Neural cell (in vitro differentiated cells): ENCODE results near the gene COL19A1.
"Not testable (repeated sequence)": the region's sequence is repeated elsewhere in the genome, so short reads cannot be mapped to it uniquely, and the experiment has no call there.

ENCODE experiments used
- CTCF ChIP-seq: fragments of 450-650 bp; IDR thresholded peaks from 2 replicates; pipeline ENCODE4 v1.5.1; 2014; ENCODE audit warnings: antibody characterized with exemption, mild to moderate bottlenecking, moderate library complexity; ENCODE audit not compliant: poor library complexity, severe bottlenecking
- EP300 ChIP-seq: fragments of 450-650 bp; conservative IDR thresholded peaks from 2 replicates; pipeline ENCODE4 v1.6.1; 2014; ENCODE audit warnings: antibody characterized with exemption, mild to moderate bottlenecking, moderate library complexity; ENCODE audit not compliant: poor library complexity, severe bottlenecking
- POLR2AphosphoS5 ChIP-seq: IDR thresholded peaks from 2 replicates; pipeline ENCODE4 v1.6.1; 2012
- SMC3 ChIP-seq: fragments of 450-650 bp; conservative IDR thresholded peaks from 2 replicates; pipeline ENCODE4 v1.6.1; 2014; ENCODE audit warnings: antibody characterized with exemption, mild to moderate bottlenecking, moderate library complexity; ENCODE audit not compliant: poor library complexity

GRCh38 chr6:69824355-69824754, 42.0 kb upstream of the COL19A1 start:
- TF ChIP-seq CTCF, POLR2AphosphoS5, SMC3, EP300: not testable (repeated sequence)
